ENCODE measurements around the gene AGTPBP1.
"Not testable (repeated sequence)": the region's sequence is repeated elsewhere in the genome, so short reads cannot be mapped to it uniquely, and the experiment has no call there.

The AGTPBP1 gene

GRCh38 chr9:85741875-85742596 lies at the start of gene AGTPBP1:
AGTPBP1 (minus strand) TSS chr9:85741954; CDS start chr9:85712533, 29,421 bp downstream.
- H3K27me3 ChIP-seq (replicated peaks): no peaks in the 10 kb centered on the region
- TF ChIP-seq CTCF (IDR thresholded peaks at IDR 0.05; ENCODE audit: low read depth, low read length, missing control alignments): peak; percentile 8
- no peaks in the 10 kb centered on the region for H3K36me3 ChIP-seq (replicated peaks)
- peak within 1 kb of the TSS; percentile 88 for H3K4me3 ChIP-seq (ENCODE audit: low read depth, low read length)
- DNase-seq: peak; percentile 82
- in situ Hi-C loops (cut with HindIII; ENCODE audit: low pct_ligation_motif_present, low sequenced_read_pairs): no loop called here
- H3K27ac ChIP-seq: peak within 1 kb of the TSS; percentile 73

- H3K27me3 ChIP-seq (replicated peaks); in situ Hi-C loops (cut with HindIII; ENCODE audit: low pct_ligation_motif_present, low sequenced_read_pairs); H3K4me3 ChIP-seq (ENCODE audit: low read depth, low read length); H3K27ac ChIP-seq; DNase-seq; H3K36me3 ChIP-seq (replicated peaks): not testable (repeated sequence)
- peak; percentile 4 for TF ChIP-seq CTCF (IDR thresholded peaks at IDR 0.05; ENCODE audit: low read depth, low read length, missing control alignments)
Observed at GRCh38 chr9:85786116-85786515, 44.4 kb upstream of the AGTPBP1 start.

DNA sequence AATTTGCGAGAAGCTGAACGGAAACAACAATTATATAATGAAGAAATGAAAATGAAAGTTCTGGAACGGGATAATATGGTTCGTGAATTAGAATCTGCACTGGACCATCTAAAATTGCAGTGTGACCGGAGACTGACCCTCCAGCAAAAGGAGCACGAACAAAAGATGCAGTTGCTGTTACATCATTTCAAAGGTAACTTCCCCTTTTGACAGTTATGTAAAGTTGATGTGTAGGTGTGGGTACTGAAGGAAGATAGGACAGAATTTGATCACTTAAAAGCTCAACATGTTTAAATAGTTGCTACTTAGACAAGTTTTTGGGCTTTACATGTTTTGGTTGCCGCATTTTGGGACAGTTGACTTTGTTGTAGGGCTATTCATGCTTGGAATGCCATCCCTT lies 32.1 kb upstream of the AGTPBP1 start:
- H3K27me3 ChIP-seq (replicated peaks); H3K27ac ChIP-seq; in situ Hi-C loops (cut with HindIII; ENCODE audit: low pct_ligation_motif_present, low sequenced_read_pairs); H3K4me3 ChIP-seq (ENCODE audit: low read depth, low read length); H3K36me3 ChIP-seq (replicated peaks); DNase-seq: not testable (repeated sequence)

GRCh38 chr9:85761802-85762201 lies 20.0 kb upstream of the AGTPBP1 start:
- H3K36me3 ChIP-seq (replicated peaks); H3K27me3 ChIP-seq (replicated peaks); H3K27ac ChIP-seq; DNase-seq; in situ Hi-C loops (cut with HindIII; ENCODE audit: low pct_ligation_motif_present, low sequenced_read_pairs); H3K4me3 ChIP-seq (ENCODE audit: low read depth, low read length): not testable (repeated sequence)

DNA sequence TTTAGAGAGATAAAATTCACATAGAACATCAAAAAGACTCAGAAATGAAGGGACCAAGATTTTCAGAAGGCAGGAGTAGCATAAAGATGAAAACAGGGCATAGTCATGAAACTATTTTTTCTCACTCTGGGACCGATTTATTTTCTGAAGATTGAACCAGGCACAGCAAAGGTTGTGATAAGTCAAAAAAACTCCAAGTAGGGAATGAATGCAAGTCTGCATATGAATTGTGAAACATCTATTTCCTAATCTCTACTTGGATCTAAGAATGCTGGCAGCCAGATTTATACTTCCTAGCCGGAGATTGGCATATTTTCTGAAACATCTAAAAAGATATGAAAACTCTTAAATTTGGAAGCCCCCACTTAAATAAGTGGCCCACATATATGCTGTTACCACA lies 16.0 kb upstream of the AGTPBP1 start:
- H3K36me3 ChIP-seq (replicated peaks); DNase-seq; H3K4me3 ChIP-seq (ENCODE audit: low read depth, low read length); H3K27me3 ChIP-seq (replicated peaks); in situ Hi-C loops (cut with HindIII; ENCODE audit: low pct_ligation_motif_present, low sequenced_read_pairs); H3K27ac ChIP-seq: not testable (repeated sequence)

GRCh38 chr9:85756216-85756615 lies 14.5 kb upstream of the AGTPBP1 start:
- H3K27me3 ChIP-seq (replicated peaks); H3K36me3 ChIP-seq (replicated peaks); DNase-seq; H3K27ac ChIP-seq; in situ Hi-C loops (cut with HindIII; ENCODE audit: low pct_ligation_motif_present, low sequenced_read_pairs); H3K4me3 ChIP-seq (ENCODE audit: low read depth, low read length): not testable (repeated sequence)

GRCh38 chr9:85746309-85746708 lies 4.6 kb upstream of the AGTPBP1 start:
- H3K36me3 ChIP-seq (replicated peaks): no peaks in the 10 kb centered on the region
- no peak for DNase-seq
- no peaks in the 10 kb centered on the region for H3K27me3 ChIP-seq (replicated peaks)
- no peak for TF ChIP-seq CTCF (IDR thresholded peaks at IDR 0.05; ENCODE audit: low read depth, low read length, missing control alignments)
- H3K27ac ChIP-seq: no peak overlapping the region
- H3K4me3 ChIP-seq (ENCODE audit: low read depth, low read length): no peak overlapping the region
- in situ Hi-C loops (cut with HindIII; ENCODE audit: low pct_ligation_motif_present, low sequenced_read_pairs): no loop called here

DNA sequence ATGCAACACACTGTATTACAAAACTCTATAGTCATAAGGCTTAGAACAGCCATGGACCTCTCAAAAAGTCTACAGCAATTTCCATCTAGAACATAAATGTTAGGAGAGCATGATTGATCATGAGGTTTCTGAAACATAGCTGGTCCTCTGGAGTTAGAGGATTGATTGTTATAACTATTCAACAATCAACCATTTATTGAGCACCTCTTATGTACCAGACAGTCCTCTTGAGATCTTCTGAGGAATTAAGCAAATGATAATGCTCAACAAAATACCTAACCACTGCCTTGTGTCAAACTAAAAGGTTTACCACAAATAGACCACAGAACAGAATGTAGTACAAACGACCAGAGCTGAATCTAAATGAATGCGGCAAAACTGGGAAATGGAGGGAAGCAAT lies 3.4 kb upstream of the AGTPBP1 start:
- no peak overlapping the region for H3K27ac ChIP-seq
- in situ Hi-C loops (cut with HindIII; ENCODE audit: low pct_ligation_motif_present, low sequenced_read_pairs): no loop called here
- DNase-seq: no peak
- H3K27me3 ChIP-seq (replicated peaks): no peaks in the 10 kb centered on the region
- H3K4me3 ChIP-seq (ENCODE audit: low read depth, low read length): no peak overlapping the region
- H3K36me3 ChIP-seq (replicated peaks): no peaks in the 10 kb centered on the region
- TF ChIP-seq CTCF (IDR thresholded peaks at IDR 0.05; ENCODE audit: low read depth, low read length, missing control alignments): no peak

Measured in brain microvascular endothelial cell (primary cell).